ENCODE results near the gene PCBD1. TPM values are rescaled to one million over a fixed set of nuclear protein-coding genes. Genes with fewer than 3 reads are reported as not detected.

PCBD1 gene
- total RNA-seq, 1 donor from 2014 or later, result 117 TPM

DNA sequence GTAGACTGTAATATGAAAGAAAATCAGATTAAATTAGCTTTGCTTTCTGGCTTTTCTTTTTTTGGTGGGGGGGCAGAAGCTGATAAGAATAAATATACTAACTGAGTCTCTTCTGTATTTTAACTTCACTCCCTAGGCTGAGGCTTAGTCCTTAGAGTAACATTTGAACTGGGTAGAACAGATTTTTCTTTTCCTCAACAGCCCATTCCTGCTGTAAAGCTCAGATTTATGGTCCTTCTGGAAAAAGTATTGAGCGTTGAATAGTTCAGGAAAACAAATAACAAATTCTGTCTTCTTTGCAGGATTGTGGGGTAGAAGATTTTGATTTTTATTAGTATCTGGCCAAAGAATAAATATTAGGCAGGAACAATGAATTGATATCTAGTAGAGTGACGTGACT lies 54.8 kb downstream of the PCBD1 start:
- intact Hi-C loops (cut with DNase I), result no loop called here
- Histone ChIP-seq H3K4me1 (peaks cover 17% of the 10 kb centered on the region), H3K9me3 (no peaks in the 10 kb centered on the region), H3K36me3 (no peaks in the 10 kb centered on the region), H3K27ac (no peak overlapping the region), H3K4me3 (no peak overlapping the region), H3K27me3 (no peaks in the 10 kb centered on the region)
- DNase-seq, result no peak
- TF ChIP-seq, protein P1, sequence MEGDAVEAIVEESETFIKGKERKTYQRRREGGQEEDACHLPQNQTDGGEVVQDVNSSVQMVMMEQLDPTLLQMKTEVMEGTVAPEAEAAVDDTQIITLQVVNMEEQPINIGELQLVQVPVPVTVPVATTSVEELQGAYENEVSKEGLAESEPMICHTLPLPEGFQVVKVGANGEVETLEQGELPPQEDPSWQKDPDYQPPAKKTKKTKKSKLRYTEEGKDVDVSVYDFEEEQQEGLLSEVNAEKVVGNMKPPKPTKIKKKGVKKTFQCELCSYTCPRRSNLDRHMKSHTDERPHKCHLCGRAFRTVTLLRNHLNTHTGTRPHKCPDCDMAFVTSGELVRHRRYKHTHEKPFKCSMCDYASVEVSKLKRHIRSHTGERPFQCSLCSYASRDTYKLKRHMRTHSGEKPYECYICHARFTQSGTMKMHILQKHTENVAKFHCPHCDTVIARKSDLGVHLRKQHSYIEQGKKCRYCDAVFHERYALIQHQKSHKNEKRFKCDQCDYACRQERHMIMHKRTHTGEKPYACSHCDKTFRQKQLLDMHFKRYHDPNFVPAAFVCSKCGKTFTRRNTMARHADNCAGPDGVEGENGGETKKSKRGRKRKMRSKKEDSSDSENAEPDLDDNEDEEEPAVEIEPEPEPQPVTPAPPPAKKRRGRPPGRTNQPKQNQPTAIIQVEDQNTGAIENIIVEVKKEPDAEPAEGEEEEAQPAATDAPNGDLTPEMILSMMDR (IDR thresholded peaks at IDR 0.05), result no peak
- ATAC-seq, result no peak

Other genes starting within 250 kb of the PCBD1 start
- 0.55 TPM for gene ADAMTS14, start 216.1 kb downstream of the PCBD1 start, total RNA-seq
- not detected for gene TBATA, start 103.2 kb downstream of the PCBD1 start, total RNA-seq
- gene SGPL1, start 72.6 kb downstream of the PCBD1 start, total RNA-seq, result 38.3 TPM